Embryonic facial prominence (tissue), 1 donor: ENCODE measurements around the gene MEIS3.
"Not testable (repeated sequence)": the region's sequence is repeated elsewhere in the genome, so short reads cannot be mapped to it uniquely, and the experiment has no call there.

ENCODE experiments used
- DNase-seq: peaks from one replicate; pipeline ENCODE4 v3.0.0-alpha.2; 2016; ENCODE audit errors: extremely low spot score

The MEIS3 gene

GRCh38 chr19:47386582-47386981 is 32.7 kb downstream of the MEIS3 start:
- DNase-seq: not testable (repeated sequence)

DNA sequence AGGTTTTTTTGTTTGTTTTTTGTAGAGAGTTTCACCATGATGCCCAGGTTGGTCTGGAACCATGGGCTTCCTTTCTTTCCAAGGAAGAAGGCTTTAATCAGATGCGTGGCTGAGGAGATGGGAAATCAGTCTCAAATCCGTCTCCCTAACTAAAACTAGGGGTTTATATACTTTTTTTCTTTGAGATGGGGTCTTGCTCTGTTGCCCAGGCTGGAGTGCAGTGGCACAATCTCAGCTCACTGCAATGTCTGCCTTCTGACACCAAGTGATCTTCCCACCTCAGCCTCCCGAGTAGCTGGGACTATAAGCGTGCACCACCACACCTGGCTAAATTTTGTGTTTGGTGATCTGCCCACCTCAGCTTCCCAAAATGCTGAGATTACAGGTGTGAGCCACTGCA is 34.8 kb downstream of the MEIS3 start:
- not testable (repeated sequence) for DNase-seq

DNA sequence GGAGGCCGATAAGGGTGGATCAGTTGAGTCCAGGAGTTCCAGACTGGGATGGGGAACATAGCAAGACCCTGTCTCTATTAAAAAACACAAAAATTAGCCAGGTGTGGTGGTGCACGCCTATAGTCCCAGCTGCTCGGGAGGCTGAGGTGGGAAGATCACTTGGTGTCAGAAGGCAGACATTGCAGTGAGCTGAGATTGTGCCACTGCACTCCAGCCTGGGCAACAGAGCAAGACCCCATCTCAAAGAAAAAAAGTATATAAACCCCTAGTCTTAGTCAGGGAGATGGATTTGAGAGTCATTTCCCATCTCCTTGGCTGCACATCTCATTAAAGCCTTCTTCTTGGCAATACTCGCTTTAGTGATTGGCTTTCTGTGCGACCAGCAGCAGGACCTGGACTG is 35.4 kb downstream of the MEIS3 start:
- not testable (repeated sequence) for DNase-seq

DNA sequence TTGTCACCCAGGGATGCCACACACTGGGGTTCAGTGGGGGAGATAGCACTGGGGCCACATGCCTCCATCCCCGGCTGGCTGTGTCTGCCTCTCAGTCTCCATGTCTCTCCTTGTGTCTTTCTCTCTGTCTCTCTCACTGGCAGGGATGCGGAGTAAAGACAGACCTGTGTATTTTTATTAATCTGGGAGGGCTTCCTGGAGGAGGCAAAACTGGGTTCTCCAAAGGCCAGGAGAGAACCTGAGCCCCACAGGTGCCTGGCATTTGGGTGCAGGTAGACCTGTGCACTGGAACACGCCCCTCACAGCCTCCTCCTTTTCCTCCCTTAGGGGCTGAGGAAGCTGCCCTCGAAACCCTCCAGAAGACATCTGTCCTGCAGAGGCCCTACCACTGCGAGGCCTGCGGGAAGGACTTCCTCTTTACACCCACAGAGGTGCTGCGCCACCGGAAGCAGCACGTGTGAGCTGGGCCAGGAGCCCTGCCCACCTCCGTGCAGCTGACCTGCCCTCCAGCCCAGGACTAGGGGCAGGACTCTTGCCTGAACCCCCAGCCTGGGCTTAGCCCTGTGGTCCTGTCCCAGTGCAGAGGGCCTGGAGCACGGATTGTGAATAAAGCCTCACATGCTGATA is 37.6 kb downstream of the MEIS3 start:
- no peak for DNase-seq

GRCh38 chr19:47381121-47381520 is 38.2 kb downstream of the MEIS3 start:
- DNase-seq: no peak

- no peak for DNase-seq
Observed at GRCh38 chr19:47380559-47380958, 38.8 kb downstream of the MEIS3 start.

DNA sequence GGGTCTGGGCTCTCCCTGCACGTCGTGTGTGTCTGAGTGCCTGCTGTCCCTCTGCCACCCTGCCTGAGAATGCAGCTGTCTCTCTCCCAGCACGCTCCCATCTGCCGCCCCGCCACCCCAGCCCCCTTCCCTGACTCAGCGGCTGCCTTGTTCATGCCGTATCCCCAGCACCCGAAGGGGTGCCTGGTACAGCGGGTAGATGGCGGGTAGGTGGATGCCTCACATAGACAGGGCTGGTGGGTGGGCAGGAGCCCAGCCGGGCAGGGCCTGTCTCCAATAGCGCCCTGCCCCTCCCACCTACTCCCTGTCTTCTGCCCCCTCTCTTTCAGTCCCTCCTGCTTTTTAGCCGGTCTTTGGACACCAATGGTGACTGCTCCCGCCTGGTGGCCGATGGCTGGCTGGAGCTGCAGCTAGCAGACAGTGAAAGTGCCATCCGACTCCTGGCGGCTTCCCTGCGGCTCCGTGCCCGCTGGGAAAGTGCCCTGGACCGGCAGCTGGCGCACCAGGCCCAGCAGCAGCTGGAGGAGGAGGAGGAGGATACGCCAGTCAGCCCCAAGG is 39.9 kb downstream of the MEIS3 start:
- no peak for DNase-seq

- no peak for DNase-seq
Observed at GRCh38 chr19:47378246-47378645, 41.1 kb downstream of the MEIS3 start.

- no peak for DNase-seq
Observed at GRCh38 chr19:47377801-47378200, 41.5 kb downstream of the MEIS3 start.

DNA sequence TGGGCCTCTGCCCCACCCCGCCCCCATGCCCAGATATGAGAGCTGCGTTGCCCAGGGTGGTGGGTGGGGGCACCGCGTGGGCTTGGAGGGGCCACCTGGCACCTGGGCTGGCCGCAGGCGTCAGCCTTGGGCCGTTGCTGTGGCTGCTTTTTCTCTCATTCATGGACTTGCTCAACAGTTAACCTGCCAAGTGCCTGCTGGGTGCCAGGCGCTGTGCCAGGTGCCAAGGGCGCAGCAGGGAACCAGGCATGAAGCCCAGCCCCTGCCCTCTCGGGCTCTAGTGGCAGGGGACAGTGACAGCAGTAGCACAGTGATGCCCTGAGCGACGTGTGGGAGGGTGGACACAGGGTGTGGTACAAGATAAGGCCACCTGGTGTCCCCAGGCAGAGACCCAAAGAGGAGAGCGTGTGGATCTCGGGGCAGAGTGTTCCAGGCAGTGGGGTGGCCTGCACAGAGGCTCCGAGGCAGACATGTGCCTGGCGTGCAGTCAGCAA is 42.1 kb downstream of the MEIS3 start:
- no peak for DNase-seq

DNA sequence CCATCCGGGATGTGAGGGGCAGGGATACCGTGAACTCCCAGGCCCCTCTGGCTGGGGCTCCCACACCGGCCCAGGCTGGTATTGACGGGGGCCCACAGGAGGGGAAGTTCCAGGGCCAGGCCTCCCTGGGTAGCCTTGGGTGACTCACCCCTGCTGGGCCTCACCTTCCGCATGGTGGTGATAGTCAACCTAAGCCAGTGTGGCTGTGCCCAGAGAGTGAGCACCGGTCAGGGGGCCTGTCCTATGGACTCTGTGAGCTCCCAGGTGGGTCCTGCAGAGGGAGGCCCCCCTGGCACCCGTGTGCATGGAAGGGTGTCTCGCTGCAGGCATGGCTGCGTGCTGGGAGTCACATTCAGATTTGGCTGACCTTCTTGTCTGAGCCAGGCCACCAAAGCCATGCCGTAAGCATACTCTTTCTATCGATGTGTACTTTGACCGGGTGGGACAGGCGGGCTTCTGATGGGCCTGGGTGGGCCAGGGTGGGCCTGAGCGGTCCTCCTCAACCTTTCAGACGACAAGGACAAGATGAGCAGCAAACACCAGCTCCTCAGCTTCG is 42.7 kb downstream of the MEIS3 start:
- no peak for DNase-seq

DNA sequence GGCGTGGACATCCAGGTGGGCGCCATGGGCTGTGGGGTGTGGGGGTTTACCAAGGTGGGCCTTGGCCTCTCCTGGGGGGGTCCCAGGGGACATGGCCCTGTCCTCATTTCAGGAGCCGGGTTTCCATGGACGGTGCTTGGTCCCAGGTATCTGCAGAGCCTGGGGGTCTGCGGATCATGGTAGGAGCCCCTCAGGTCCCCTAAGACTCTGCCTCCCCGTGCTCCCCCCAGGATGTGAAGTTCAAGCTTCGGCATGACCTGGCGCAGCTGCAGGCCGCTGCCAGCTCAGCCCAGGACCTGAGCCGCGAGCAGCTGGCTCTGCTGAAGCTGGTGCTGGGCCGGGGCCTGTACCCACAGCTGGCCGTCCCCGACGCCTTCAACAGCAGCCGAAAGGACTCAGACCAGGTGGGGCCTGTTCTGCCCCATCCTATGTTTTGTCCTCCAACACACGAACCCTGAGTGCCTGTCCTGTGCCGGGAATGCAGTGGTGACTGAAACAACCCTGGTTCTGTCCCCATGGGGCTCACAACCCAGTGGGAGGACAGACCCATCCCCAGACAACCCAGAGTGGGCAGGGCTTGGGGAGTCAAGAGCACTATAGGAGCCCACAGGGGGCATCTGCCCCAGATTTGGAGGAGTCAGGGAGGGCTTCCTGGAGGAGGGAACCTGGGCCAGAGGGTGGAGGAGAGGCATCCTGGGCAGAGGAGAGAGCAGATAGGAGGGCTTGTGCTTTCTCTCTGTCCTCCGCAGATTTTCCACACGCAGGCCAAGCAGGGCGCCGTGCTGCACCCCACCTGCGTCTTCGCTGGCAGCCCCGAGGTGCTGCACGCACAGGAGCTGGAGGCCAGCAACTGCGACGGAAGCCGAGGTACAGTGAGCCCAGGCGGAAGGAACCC is 43.4 kb downstream of the MEIS3 start:
- no peak for DNase-seq

- no peak for DNase-seq
Observed at GRCh38 chr19:47374876-47375693, 44.2 kb downstream of the MEIS3 start.

DNA sequence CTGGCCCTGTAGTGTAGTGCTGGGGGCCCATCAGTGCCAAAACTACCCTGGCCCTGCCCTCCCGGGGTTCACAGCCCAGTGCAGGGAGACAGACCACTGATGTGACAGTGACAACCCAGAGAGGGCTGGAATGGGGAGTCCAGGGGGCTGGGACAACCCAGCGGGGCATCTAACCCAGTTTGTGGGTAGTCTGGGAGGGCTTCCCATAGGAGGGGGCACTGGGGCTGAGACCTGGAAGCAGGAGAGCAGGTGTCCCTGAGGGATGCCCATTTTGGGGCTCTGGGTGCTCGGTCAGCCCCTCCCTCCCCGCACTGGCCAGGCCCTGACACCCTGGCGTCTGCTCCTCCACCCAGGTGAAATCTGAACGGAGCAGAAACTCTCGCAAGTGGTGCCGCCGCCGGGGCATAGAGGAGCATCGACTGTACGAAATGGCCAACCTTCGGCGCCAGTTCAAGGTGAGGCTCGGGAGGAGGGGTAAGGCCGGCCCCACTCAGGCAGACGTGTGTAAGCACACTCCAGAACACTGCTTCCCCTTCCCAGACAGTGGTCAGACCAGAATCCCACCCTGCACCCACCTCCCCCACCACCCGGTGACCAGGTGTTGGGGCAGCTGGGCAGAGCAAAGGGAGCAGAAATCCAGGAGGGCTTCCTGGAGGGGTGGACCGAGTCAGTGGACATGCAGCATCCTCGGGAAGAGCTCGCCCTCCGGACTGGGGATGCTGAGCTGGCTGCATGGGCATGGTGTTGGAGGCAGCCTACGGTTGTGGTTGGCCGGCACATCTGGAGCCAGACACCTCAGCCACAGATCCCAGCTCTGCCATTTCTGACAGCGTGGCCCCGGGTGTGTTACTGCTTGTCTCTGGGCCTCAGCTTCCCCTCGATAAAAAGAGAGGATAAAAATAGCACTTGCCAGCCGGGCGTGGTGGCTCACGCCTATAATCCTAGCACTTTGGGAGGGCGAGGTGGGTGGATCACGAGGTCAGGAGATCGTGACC is 45.8 kb downstream of the MEIS3 start:
- no peak for DNase-seq

- DNase-seq: no peak
Observed at GRCh38 chr19:47372603-47373002, 46.7 kb downstream of the MEIS3 start.

- DNase-seq: no peak
Observed at GRCh38 chr19:47371261-47371660, 48.1 kb downstream of the MEIS3 start.

- DNase-seq: no peak
Observed at GRCh38 chr19:47370045-47370611, 49.2 kb downstream of the MEIS3 start.

- not testable (repeated sequence) for DNase-seq
Observed at GRCh38 chr19:47365455-47365854, 53.9 kb downstream of the MEIS3 start.

DNA sequence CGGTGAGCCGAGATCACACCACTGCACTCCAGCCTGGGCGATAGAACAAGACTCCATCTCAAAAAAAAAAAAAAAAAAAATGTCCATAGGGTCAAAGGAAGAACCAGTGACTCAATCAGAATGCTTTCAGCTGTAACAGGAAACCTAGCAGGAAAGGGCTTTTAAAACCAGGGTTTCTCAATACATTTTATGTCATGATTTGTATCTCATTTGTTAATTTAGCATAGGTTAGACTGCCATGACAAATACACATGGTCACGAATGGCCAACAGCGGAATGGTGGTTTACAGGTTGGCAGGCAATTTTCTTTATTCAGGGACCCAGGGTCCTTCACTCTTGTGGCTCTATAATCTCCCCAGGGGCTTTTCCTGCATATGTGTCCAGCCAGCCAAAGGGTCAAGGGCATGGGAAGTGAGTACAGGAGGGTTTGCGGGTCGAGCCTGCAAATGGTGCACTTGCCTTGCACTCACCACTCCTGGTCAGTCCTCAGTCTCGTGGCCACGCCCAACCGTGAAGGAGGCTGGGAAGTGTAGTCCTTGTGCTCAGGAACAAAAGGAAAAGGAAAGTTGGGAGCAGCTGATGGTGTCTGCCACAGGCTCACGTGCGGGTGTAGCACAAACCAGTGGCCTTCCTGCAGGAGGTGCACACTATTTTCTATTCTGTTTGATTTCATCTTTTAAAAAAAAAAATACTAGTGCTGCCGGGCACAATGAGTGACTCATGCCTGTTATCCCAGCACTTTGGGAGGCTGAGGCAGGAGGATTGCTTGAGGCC is 55.4 kb downstream of the MEIS3 start:
- DNase-seq: no peak
